GM12878 (cell line): ENCODE measurements around the gene ATP13A2. TPM values are rescaled to one million over a fixed set of nuclear protein-coding genes. Genes with fewer than 3 reads are reported as not detected.

Experiments
- ATAC-seq: fragments of 200-7000 bp; cut with Tn5 transposase; 3 replicates; pipeline ENCODE4 v1.9.1; 2020; ENCODE audit warnings: mild to moderate bottlenecking, moderate library complexity
- BruUV-seq: library from RNA; stranded (reverse); fragments of 400-500 nt; replicated peaks from 2 replicates; lab custom pipeline; 2021; lab: Mats Ljungman, UMichigan
- CTCF ChIA-PET: fragments of 300-600 bp; sonication (Branson Sonifier 250); formaldehyde crosslinking; extraction: SDS; loops from one replicate; lab custom pipeline; 2021; ENCODE audit warnings: inconsistent platforms; lab: Yijun Ruan, JAX
- POLR2A ChIA-PET: fragments of 350-600 bp; formaldehyde crosslinking; extraction: SDS; loops from one replicate; lab custom pipeline; 2021; ENCODE audit warnings: inconsistent platforms; lab: Charles Lee
- RAD21 ChIA-PET: fragments of 300-600 bp; sonication (Branson Sonifier 250); formaldehyde crosslinking; loops from one replicate; lab custom pipeline; 2023; ENCODE audit warnings: antibody characterized with exemption; ENCODE audit not compliant: unreplicated experiment; lab: Charles Lee
- SMC1A ChIA-PET: fragments of 300-600 bp; sonication (Branson Sonifier 250); formaldehyde crosslinking; loops from one replicate; lab custom pipeline; 2023; ENCODE audit not compliant: unreplicated experiment, uncharacterized antibody; lab: Charles Lee
- DNase-seq: peaks from one replicate; pipeline ENCODE4 v3.0.0-alpha.2; 2011; ENCODE audit warnings: low read depth, low spot score
- FAIRE-seq: peaks from 3 replicates; lab custom pipeline; 2011; peaks lifted over from hg19 to GRCh38; lab: Jason Lieb, UNC
- H2AFZ ChIP-seq: 2 replicates; pipeline ENCODE4 v1.6.0; 2011; ENCODE audit warnings: low read depth, low read length, control low read depth; ENCODE audit not compliant: control insufficient read depth
- H3K27ac ChIP-seq: 2 replicates; pipeline ENCODE4 v1.5.1; 2011; ENCODE audit warnings: control low read depth; ENCODE audit not compliant: control insufficient read depth, insufficient read depth
- H3K27me3 ChIP-seq, 2 experiments: replicated peaks in 1 of 2; 2 replicates each; pipeline versions ENCODE4 v1.6.0 to v1.6.1; 2011; ENCODE audit warnings: low read length in 1 of 2; ENCODE audit not compliant: control insufficient read depth in 2 of 2, insufficient read depth in 2 of 2
- H3K36me3 ChIP-seq, 2 experiments: 2 replicates each; pipeline ENCODE4 v1.5.1; 2011; ENCODE audit warnings: low read length in 1 of 2; ENCODE audit not compliant: control insufficient read depth in 2 of 2, insufficient read depth in 2 of 2
- H3K4me1 ChIP-seq: 2 replicates; pipeline ENCODE4 v1.6.1; 2011; ENCODE audit warnings: mild to moderate bottlenecking, low read length, moderate library complexity, mixed read lengths; ENCODE audit not compliant: control insufficient read depth, insufficient read depth
- H3K4me2 ChIP-seq: 2 replicates; pipeline ENCODE4 v1.6.0; 2011; ENCODE audit warnings: control low read depth; ENCODE audit not compliant: control insufficient read depth, insufficient read depth
- H3K4me3 ChIP-seq: fragments of 200-600 bp; sonication (generic); 2 replicates; pipeline ENCODE4 v1.5.1; 2016
- H3K79me2 ChIP-seq: 2 replicates; pipeline ENCODE4 v1.6.0; 2011; ENCODE audit warnings: low read length; ENCODE audit not compliant: control insufficient read depth, insufficient read depth
- H3K9ac ChIP-seq: 2 replicates; pipeline ENCODE4 v1.8.0; 2011; ENCODE audit warnings: low read length, control low read depth, mixed read lengths; ENCODE audit not compliant: control insufficient read depth, insufficient read depth
- H3K9me3 ChIP-seq: replicated peaks from 3 replicates; pipeline ENCODE4 v1.5.1; 2011; ENCODE audit warnings: mild to moderate bottlenecking, low read length; ENCODE audit not compliant: control insufficient read depth, insufficient read depth
- H4K20me1 ChIP-seq: 2 replicates; pipeline ENCODE4 v1.6.0; 2011; ENCODE audit not compliant: control insufficient read depth, insufficient read depth
- ASH2L ChIP-seq: fragments of 300-600, 200-600 bp; sonication (generic); IDR thresholded peaks from 2 replicates; pipeline ENCODE4 v1.6.1; 2017; ENCODE audit warnings: low read depth, mild to moderate bottlenecking, borderline replicate concordance
- E4F1 ChIP-seq: fragments of 450-650 bp; IDR thresholded peaks from 2 replicates; pipeline ENCODE4 v1.6.1; 2018; ENCODE audit warnings: borderline replicate concordance, mild to moderate bottlenecking; ENCODE audit not compliant: partially characterized antibody
- KDM1A ChIP-seq: fragments of 200-600 bp; sonication (generic); IDR thresholded peaks from 2 replicates; pipeline ENCODE4 v1.6.1; 2016; ENCODE audit warnings: borderline replicate concordance
- MEF2B ChIP-seq: fragments of 450-650 bp; IDR thresholded peaks from 2 replicates; pipeline ENCODE4 v1.6.1; 2018; ENCODE audit warnings: mild to moderate bottlenecking, moderate library complexity; ENCODE audit not compliant: partially characterized antibody, poor library complexity, severe bottlenecking
- SKIL ChIP-seq: fragments of 450-650 bp; IDR thresholded peaks from 2 replicates; pipeline ENCODE4 v1.6.1; 2017; ENCODE audit warnings: mild to moderate bottlenecking, low read depth, inconsistent platforms; ENCODE audit not compliant: poor library complexity, severe bottlenecking
- USF1 ChIP-seq: IDR thresholded peaks from 2 replicates; pipeline ENCODE4 v1.6.1; 2011; ENCODE audit warnings: borderline replicate concordance, low read depth, mild to moderate bottlenecking, moderate library complexity, mixed read lengths, low read length; ENCODE audit not compliant: insufficient read depth; ENCODE audit errors: extremely low read length
- ZBTB33 ChIP-seq: fragments of 450-650 bp; IDR thresholded peaks from 2 replicates; pipeline ENCODE4 v1.6.1; 2017; ENCODE audit warnings: mild to moderate bottlenecking
- ZBTB40 ChIP-seq: fragments of 450-650 bp; IDR thresholded peaks from 2 replicates; pipeline ENCODE4 v1.6.1; 2016; ENCODE audit warnings: mild to moderate bottlenecking, moderate library complexity, borderline replicate concordance
- WGBS: methylation state at CpG from one replicate; pipeline ENCODE4 v1.1.6; 2016; ENCODE audit warnings: low lambda C conversion rate; ENCODE audit not compliant: insufficient replicate concordance, insufficient coverage; ENCODE audit errors: missing lambda C conversion rate; 5-methylcytosine and 5-hydroxymethylcytosine counted together
- in situ Hi-C: fragments of 300-500 bp; cut with MboI; formaldehyde crosslinking; loops from 9 replicates; pipeline ENCODE4 v1.14.3; 2018; ENCODE audit warnings: mixed read lengths
- intact Hi-C: fragments of 100-400 bp; cut with micrococcal nuclease; formaldehyde crosslinking; loops from one replicate; pipeline ENCODE4 v1.14.2; 2022; ENCODE audit not compliant: unreplicated experiment
- polyA plus RNA-seq, 11 experiments: library from polyadenylated mRNA; depleted of rRNA in 4 of 11; unstranded in 6 of 11; stranded (reverse) in 5 of 11; fragments of >200 nt; fragmentation: Nextera tagmentation in 4 of 11; fragmentation: Illumina TruSeq in 1 of 11; extraction: Ambion mirVana in 4 of 11; extraction: Trizol in 1 of 11; gene quantifications; 1 replicate in 1 of 11; 2 replicates in 10 of 11; pipeline versions ENCODE4 v1.2.1 to v1.2.3, GENCODE V29; 2011 to 2016; ENCODE audit warnings: inconsistent platforms in 2 of 11, missing spikeins in 2 of 11, low read depth in 1 of 11
- total RNA-seq, 4 experiments: library from RNA; depleted of rRNA in 3 of 4; stranded (reverse); fragments of >200 nt in 3 of 4; fragmentation: Illumina TruSeq in 1 of 4; extraction: Trizol in 1 of 4; gene quantifications; 2 replicates each; pipeline versions ENCODE4 v1.2.1 to v1.2.3, GENCODE V29; 2013 to 2021

The ATP13A2 gene
- total and polyA plus RNA-seq, 10 of the 15 experiments (the other 5 are each of a cell fraction or from before 2014, with no cell fraction given), result 0.24 to 30.5 (median 8.0) TPM

- no peak for TF ChIP-seq ZBTB33
Measured at GRCh38 chr1:16992102-16992501, 19.6 kb downstream of the ATP13A2 start (continued).

- no peaks in the 10 kb centered on the region for H3K27me3 ChIP-seq
- H3K4me2 ChIP-seq, result no peak overlapping the region
- H3K27ac ChIP-seq, result no peak overlapping the region
- no peak overlapping the region for H3K9ac ChIP-seq
- in situ Hi-C loops, result no loop called here
- H3K4me3 ChIP-seq, result no peak overlapping the region
- H3K36me3 ChIP-seq, result no peaks in the 10 kb centered on the region
- no peaks in the 10 kb centered on the region for H3K79me2 ChIP-seq
- no peaks in the 10 kb centered on the region for H3K4me1 ChIP-seq
- BruUV-seq, result no TSS peak
- no peak overlapping the region for H2AFZ ChIP-seq
- SMC1A ChIA-PET, result no interaction called here
- POLR2A ChIA-PET, result no interaction called here
- H3K9me3 ChIP-seq, result no peaks in the 10 kb centered on the region
- WGBS, result 96% methylated on average over 12 of the region's 12 CpGs
- ATAC-seq, result no peak
- RAD21 ChIA-PET, result no interaction called here
- CTCF ChIA-PET, result no interaction called here
- no peak for FAIRE-seq
- intact Hi-C loops, result no loop called here
- DNase-seq, result no peak
- no peaks in the 10 kb centered on the region for H4K20me1 ChIP-seq
- TF ChIP-seq ASH2L (no peak), USF1 (no peak), ZBTB40 (no peak), KDM1A (no peak), E4F1 (no peak), MEF2B (no peak), SKIL (no peak)
Measured at GRCh38 chr1:16991571-16991970, 20.2 kb downstream of the ATP13A2 start.
